A673 (cell line): Measurements from ENCODE around the gene LIPJ.

Experiments
- CTCF ChIP-seq: fragments of 300-800, 200-600 bp; sonication (generic); conservative IDR thresholded peaks from 2 replicates; pipeline ENCODE4 v1.5.1; 2017; ENCODE audit warnings: low read depth, mild to moderate bottlenecking, antibody characterized with exemption, low read length, moderate library complexity, mixed read lengths
- EZH2 ChIP-seq: fragments of 200-600 bp; sonication (generic); IDR thresholded peaks from 2 replicates; pipeline ENCODE4 v1.6.1; 2017; ENCODE audit warnings: borderline replicate concordance, low read depth, mild to moderate bottlenecking, mixed read lengths, antibody characterized with exemption, low read length; ENCODE audit not compliant: poor library complexity, severe bottlenecking

- TF ChIP-seq CTCF: no peak
- no peak for TF ChIP-seq EZH2
Observed at GRCh38 chr10:88651101-88651551, 64.6 kb downstream of the LIPJ start.
